ENCODE results near the gene MACROD2. TPM values are rescaled to one million over a fixed set of nuclear protein-coding genes. Genes with fewer than 3 reads are reported as not detected.

The MACROD2 gene
- total RNA-seq, 4 donors from 2014 or later: 4.6 to 33.0 (median 8.3) TPM

DNA sequence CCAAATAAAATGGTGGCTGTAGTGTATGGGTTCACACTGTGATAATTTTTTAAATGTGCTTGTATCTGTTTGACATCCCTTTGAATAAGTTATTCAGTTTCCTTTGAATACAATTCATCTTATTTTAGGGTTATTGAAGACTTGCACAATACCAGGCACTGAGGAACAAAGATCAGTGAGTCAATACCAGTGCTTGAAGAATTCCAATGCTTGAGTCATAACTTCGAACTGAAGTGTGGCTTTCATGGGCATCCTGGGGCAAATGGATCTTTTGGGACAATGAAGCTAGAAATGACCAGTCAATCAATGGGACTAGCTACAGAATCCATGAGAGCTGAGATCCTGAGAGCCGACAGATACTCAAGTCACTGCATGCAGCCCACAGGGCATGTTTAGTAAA, 692.0 kb downstream of the MACROD2 start:
- TF ChIP-seq, protein P1, sequence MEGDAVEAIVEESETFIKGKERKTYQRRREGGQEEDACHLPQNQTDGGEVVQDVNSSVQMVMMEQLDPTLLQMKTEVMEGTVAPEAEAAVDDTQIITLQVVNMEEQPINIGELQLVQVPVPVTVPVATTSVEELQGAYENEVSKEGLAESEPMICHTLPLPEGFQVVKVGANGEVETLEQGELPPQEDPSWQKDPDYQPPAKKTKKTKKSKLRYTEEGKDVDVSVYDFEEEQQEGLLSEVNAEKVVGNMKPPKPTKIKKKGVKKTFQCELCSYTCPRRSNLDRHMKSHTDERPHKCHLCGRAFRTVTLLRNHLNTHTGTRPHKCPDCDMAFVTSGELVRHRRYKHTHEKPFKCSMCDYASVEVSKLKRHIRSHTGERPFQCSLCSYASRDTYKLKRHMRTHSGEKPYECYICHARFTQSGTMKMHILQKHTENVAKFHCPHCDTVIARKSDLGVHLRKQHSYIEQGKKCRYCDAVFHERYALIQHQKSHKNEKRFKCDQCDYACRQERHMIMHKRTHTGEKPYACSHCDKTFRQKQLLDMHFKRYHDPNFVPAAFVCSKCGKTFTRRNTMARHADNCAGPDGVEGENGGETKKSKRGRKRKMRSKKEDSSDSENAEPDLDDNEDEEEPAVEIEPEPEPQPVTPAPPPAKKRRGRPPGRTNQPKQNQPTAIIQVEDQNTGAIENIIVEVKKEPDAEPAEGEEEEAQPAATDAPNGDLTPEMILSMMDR (IDR thresholded peaks at IDR 0.05): no peak
- TF ChIP-seq POLR2AphosphoS5 (IDR thresholded peaks at IDR 0.05): no peak
- TF ChIP-seq POLR2A (IDR thresholded peaks at IDR 0.05): no peak
- no peak for TF ChIP-seq EP300 (IDR thresholded peaks at IDR 0.05; ENCODE audit: low read depth)
- no peaks in the 10 kb centered on the region for H3K4me1 ChIP-seq
- no peak overlapping the region for H3K4me3 ChIP-seq
- intact Hi-C loops (cut with DNase I; ENCODE audit: low total_unique reads): no loop called here
- in situ Hi-C loops (cut with MboI; ENCODE audit: low pct_ligation_motif_present in 1 of 4, low pct_unique_long_range_greater_than_20kb in 1 of 4, low sequenced_read_pairs in 3 of 4): no loop called here
- H3K9me3 ChIP-seq: no peaks in the 10 kb centered on the region
- DNase-seq: no peak
- H3K36me3 ChIP-seq: no peaks in the 10 kb centered on the region
- no peak overlapping the region for H3K27ac ChIP-seq
- 69 to 100% methylated on average over 2 of the region's 2 CpGs for WGBS, 2 donors (ENCODE audit: low coverage in 1 of 2)
- H3K27me3 ChIP-seq: no peaks in the 10 kb centered on the region

DNA sequence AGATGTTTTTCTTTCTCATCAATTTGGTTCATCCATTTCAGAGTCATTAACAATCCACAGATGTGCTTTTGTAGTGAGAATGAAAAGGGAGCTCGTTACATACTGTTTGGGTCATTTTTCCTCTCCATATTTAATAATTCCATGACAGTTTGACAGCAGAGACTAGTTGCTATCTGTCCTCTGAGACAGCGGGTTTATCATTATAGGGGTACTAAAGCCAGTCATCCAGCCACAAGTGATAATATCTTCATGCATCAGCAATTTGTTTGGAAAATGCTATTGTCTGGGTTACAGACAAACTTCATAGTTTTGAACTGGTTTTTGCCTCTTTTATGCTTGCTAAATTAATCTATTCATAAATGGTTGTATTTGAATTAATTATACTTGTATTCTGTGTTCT, 692.7 kb downstream of the MACROD2 start:
- H3K27me3 ChIP-seq: no peaks in the 10 kb centered on the region
- in situ Hi-C loops (cut with MboI; ENCODE audit: low pct_ligation_motif_present in 1 of 4, low pct_unique_long_range_greater_than_20kb in 1 of 4, low sequenced_read_pairs in 3 of 4): no loop called here
- WGBS, 2 donors (ENCODE audit: low coverage in 1 of 2): 52 to 82% methylated on average over 2 of the region's 2 CpGs
- no peaks in the 10 kb centered on the region for H3K9me3 ChIP-seq
- no peaks in the 10 kb centered on the region for H3K4me1 ChIP-seq
- H3K36me3 ChIP-seq: no peaks in the 10 kb centered on the region
- H3K27ac ChIP-seq: no peak overlapping the region
- DNase-seq: no peak
- H3K4me3 ChIP-seq: no peak overlapping the region
- no peak for TF ChIP-seq EP300 (IDR thresholded peaks at IDR 0.05; ENCODE audit: low read depth)
- no peak for TF ChIP-seq POLR2AphosphoS5 (IDR thresholded peaks at IDR 0.05)
- TF ChIP-seq, protein P1 (IDR thresholded peaks at IDR 0.05): no peak
- TF ChIP-seq POLR2A (IDR thresholded peaks at IDR 0.05): no peak
- intact Hi-C loops (cut with DNase I; ENCODE audit: low total_unique reads): no loop called here

DNA sequence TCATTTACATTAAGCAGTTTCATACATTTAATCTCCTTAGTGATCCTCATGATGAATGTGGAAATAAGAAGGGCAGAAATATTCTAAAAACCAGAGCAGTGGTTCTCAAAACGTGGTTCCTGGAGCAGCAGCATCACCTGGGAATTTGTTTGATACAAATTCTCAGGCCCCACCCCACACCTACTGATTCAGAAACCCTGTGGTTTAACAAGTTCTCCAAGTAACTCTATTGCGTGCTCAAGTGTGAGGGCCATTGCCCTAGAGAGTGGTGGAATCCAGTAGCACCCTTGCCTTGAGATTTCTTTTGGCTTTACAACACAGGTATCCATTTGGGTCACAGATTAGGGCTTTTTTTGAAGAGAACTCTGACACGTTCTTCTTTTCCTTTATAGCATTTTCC, 696.7 kb downstream of the MACROD2 start:
- 71 to 76% methylated on average over 2 to 3 of the region's 3 CpGs for WGBS, 2 donors (ENCODE audit: low coverage in 1 of 2)
- no peaks in the 10 kb centered on the region for H3K9me3 ChIP-seq
- intact Hi-C loops (cut with DNase I; ENCODE audit: low total_unique reads) (no loop called here), in situ Hi-C loops (cut with MboI; ENCODE audit: low pct_ligation_motif_present in 1 of 4, low pct_unique_long_range_greater_than_20kb in 1 of 4, low sequenced_read_pairs in 3 of 4) (no loop called here)
- no peak for TF ChIP-seq POLR2A (IDR thresholded peaks at IDR 0.05)
- TF ChIP-seq EP300 (IDR thresholded peaks at IDR 0.05; ENCODE audit: low read depth): no peak
- no peak for TF ChIP-seq POLR2AphosphoS5 (IDR thresholded peaks at IDR 0.05)
- TF ChIP-seq, protein P1 (IDR thresholded peaks at IDR 0.05): no peak
- H3K36me3 ChIP-seq: no peaks in the 10 kb centered on the region
- H3K4me3 ChIP-seq: no peak overlapping the region
- H3K27me3 ChIP-seq: no peaks in the 10 kb centered on the region
- DNase-seq: no peak
- H3K27ac ChIP-seq: no peak overlapping the region
- H3K4me1 ChIP-seq: peaks cover 0 to 4% (median 0%) of the 10 kb centered on the region in 4 donors

DNA sequence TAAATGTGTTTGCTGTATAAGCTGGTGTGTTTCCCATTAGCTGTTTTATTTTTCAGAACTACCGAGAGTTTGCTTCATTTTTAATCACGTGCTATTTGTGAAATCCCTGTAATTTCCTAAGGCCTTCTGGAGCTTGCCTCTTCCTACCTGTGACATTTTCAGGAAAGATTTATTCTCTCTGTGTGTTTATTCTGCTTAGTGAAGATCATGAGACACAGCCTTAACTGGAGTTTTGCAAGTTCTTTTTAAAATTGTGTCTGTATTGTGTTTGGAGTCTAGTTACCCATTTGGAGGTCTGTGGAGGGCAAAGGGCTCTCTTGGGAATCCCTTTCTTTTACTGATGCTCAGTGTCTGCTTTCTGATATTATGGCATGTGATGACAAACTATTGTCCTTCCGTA, 701.2 kb downstream of the MACROD2 start:
- intact Hi-C loops (cut with DNase I; ENCODE audit: low total_unique reads): no loop called here

More for the DNA sequence above, 701.2 kb downstream of the MACROD2 start:
- H3K36me3 ChIP-seq: no peaks in the 10 kb centered on the region
- no peak for DNase-seq
- 57 to 74% methylated on average over 2 to 3 of the region's 3 CpGs for WGBS, 2 donors (ENCODE audit: low coverage in 1 of 2)
- H3K27ac ChIP-seq: no peak overlapping the region
- TF ChIP-seq, protein P1 (IDR thresholded peaks at IDR 0.05): no peak
- TF ChIP-seq EP300 (IDR thresholded peaks at IDR 0.05; ENCODE audit: low read depth): no peak
- TF ChIP-seq POLR2A (IDR thresholded peaks at IDR 0.05): no peak
- TF ChIP-seq POLR2AphosphoS5 (IDR thresholded peaks at IDR 0.05): no peak
- no peak overlapping the region for H3K4me3 ChIP-seq
- in situ Hi-C loops (cut with MboI; ENCODE audit: low pct_ligation_motif_present in 1 of 4, low pct_unique_long_range_greater_than_20kb in 1 of 4, low sequenced_read_pairs in 3 of 4): no loop called here
- no peaks in the 10 kb centered on the region for H3K27me3 ChIP-seq
- H3K4me1 ChIP-seq: peaks cover 0 to 27% (median 12%) of the 10 kb centered on the region in 4 donors
- H3K9me3 ChIP-seq: no peaks in the 10 kb centered on the region
